ENCODE measurements around the gene SDHAF2.
A peak's percentile ranks its signal among the peaks of the same experiment; 100 is the strongest.
"Not testable (repeated sequence)": the region's sequence is repeated elsewhere in the genome, so short reads cannot be mapped to it uniquely, and the experiment has no call there.

The SDHAF2 gene

DNA sequence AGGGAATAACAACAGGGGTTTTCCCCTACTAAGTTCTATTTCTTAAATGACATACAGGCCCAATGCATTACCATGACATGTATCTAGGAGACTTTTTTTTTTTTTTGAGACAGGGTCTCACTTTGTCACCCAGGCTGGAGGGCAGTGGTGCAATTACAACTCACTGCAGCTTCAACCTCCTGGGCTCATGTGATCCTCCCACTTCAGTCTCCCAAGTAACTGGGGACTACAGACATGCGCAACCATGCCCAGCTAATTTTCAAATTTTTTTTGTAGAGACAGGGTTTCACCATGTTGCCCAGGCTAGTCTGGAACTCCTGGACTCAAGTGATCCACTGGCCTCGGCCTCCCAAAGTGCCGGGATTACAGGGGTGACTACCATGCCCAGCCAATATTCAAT lies 7.7 kb upstream of the SDHAF2 start:
- no peaks in the 10 kb centered on the region for H3K27me3 ChIP-seq (ENCODE audit: insufficient read depth, low read depth)
- H3K4me3 ChIP-seq (IDR thresholded peaks at IDR 0.05; ENCODE audit: insufficient read depth, low read depth, low read length) = no peak overlapping the region
- no peak overlapping the region for H3K9ac ChIP-seq
- TF ChIP-seq CTCF (conservative IDR thresholded peaks at IDR 0.05; ENCODE audit: low read depth, low read length) = no peak
- H3K79me2 ChIP-seq (ENCODE audit: insufficient read depth, low read depth) = peaks cover 47% of the 10 kb centered on the region
- no peak overlapping the region for H2AFZ ChIP-seq (ENCODE audit: low read depth)
- H3K27ac ChIP-seq = no peak overlapping the region
- no peak overlapping the region for H3K4me2 ChIP-seq
- peaks cover 6% of the 10 kb centered on the region; the same call in 1 of the 2 replicates for H3K36me3 ChIP-seq (ENCODE audit: insufficient read depth)
- H3K4me1 ChIP-seq (ENCODE audit: low read depth, poor library complexity, severe bottlenecking) = peaks cover 5% of the 10 kb centered on the region
- no peaks in the 10 kb centered on the region for H4K20me1 ChIP-seq (ENCODE audit: insufficient read depth)

DNA sequence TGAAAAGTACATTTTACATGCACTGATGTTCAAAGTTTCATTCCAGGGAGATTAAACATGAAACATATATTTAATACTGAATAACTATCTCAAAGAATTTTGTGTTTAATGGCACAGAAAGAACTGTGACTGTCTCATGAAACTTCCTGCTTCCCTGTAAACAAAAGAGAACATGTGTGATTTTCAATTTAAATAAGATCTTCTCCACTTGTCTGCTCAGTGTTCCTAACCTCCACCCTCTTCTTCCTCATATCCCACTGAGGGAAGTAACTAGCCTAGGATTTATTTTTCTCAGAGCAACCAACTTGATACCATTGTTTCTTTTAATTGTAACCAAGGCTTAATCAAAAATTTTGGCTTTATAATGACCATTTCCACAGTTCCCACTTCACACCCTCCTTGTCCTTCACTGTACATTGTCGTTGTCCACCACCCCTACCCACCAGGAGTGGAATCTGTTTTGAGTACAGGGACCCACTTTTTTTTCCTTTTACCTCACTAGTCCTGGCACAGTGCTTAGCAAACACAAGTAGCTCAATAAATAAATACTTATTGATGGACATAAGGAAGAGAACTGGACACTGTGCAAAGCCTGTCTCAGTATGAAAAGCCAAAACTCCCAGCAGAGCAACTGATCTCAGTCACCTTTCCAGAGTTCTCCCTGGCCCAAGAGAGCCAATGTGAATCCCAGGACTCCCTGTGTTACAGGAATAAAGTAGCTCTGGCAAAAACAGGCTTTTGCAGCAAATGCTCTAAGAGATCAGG lies 4.4 kb upstream of the SDHAF2 start:
- H3K4me2 ChIP-seq = no peak overlapping the region
- no peak overlapping the region for H3K9ac ChIP-seq
- no peaks in the 10 kb centered on the region for H3K27me3 ChIP-seq (ENCODE audit: insufficient read depth, low read depth)
- no peak overlapping the region for H3K4me3 ChIP-seq (IDR thresholded peaks at IDR 0.05; ENCODE audit: insufficient read depth, low read depth, low read length)
- H3K4me1 ChIP-seq (ENCODE audit: low read depth, poor library complexity, severe bottlenecking) = peaks cover 15% of the 10 kb centered on the region
- H3K27ac ChIP-seq = no peak overlapping the region
- H4K20me1 ChIP-seq (ENCODE audit: insufficient read depth) = no peaks in the 10 kb centered on the region
- H3K36me3 ChIP-seq (ENCODE audit: insufficient read depth) = peaks cover 17% of the 10 kb centered on the region; the same call in 1 of the 2 replicates
- H3K79me2 ChIP-seq (ENCODE audit: insufficient read depth, low read depth) = peaks cover 73% of the 10 kb centered on the region
- TF ChIP-seq CTCF (conservative IDR thresholded peaks at IDR 0.05; ENCODE audit: low read depth, low read length) = no peak
- H2AFZ ChIP-seq (ENCODE audit: low read depth) = no peak overlapping the region

DNA sequence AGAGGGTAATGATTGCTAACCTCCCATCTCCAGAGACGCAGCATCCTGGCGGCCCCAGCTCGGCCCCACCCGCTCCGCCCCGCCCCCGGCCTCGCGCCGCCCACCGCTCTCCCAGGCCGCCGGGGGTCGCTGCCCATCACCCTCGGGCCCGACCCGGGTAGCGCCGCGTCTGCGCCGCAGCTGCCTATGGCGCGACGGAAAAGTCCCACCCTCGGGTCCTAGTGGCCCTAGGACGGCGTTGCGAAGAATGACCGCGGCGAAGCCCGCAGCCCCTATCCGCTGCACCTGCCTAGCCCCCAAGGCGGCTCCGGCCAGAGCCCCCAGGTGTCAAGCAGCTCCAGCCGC lies 606 bp upstream of the SDHAF2 start:
- H4K20me1 ChIP-seq (ENCODE audit: insufficient read depth) = no peaks in the 10 kb centered on the region
- H3K79me2 ChIP-seq (ENCODE audit: insufficient read depth, low read depth) = peaks cover 77% of the 10 kb centered on the region
- H2AFZ ChIP-seq (ENCODE audit: low read depth) = peak overlapping the region; percentile 32; the same call in 1 of the 2 replicates
- no peak for TF ChIP-seq CTCF (conservative IDR thresholded peaks at IDR 0.05; ENCODE audit: low read depth, low read length)
- H3K4me1 ChIP-seq (ENCODE audit: low read depth, poor library complexity, severe bottlenecking) = peaks cover 17% of the 10 kb centered on the region
- H3K9ac ChIP-seq = peak overlapping the region; percentile 99
- H3K27me3 ChIP-seq (ENCODE audit: insufficient read depth, low read depth) = no peaks in the 10 kb centered on the region
- peaks cover 15% of the 10 kb centered on the region; the same call in 1 of the 2 replicates for H3K36me3 ChIP-seq (ENCODE audit: insufficient read depth)
- peak overlapping the region; percentile 96 for H3K4me2 ChIP-seq
- peak overlapping the region; percentile 94 for H3K27ac ChIP-seq
- H3K4me3 ChIP-seq (IDR thresholded peaks at IDR 0.05; ENCODE audit: insufficient read depth, low read depth, low read length) = no peak overlapping the region

DNA sequence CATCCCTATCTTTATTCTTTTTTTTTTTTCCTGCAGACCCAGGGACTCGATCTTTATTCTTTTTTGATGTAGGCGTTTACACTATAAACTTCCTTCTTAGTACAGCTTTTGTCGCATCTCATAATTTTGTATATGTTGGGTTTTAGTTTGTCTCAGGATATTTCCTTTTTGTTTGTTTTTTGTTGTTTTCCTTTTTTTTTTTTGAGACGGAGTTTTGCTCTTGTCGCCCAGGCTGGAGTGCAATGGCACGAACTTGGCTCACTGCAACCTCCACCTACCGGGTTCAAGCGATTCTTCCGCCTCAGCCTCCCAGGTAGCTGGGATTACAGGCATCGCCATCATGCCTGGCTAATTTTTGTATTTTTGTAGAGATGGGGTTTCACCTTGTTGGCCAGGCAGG lies 915 bp downstream of the SDHAF2 start:
- Histone ChIP-seq H3K79me2 (ENCODE audit: insufficient read depth, low read depth) (peaks cover 80% of the 10 kb centered on the region), H3K9ac (peak overlapping the region; percentile 99), H3K36me3 (ENCODE audit: insufficient read depth) (peaks cover 15% of the 10 kb centered on the region; the same call in 1 of the 2 replicates), H3K4me2 (peak overlapping the region; percentile 90), H3K27ac (peak overlapping the region; percentile 94; the same call in 1 of the 2 replicates), H3K4me1 (ENCODE audit: low read depth, poor library complexity, severe bottlenecking) (peaks cover 17% of the 10 kb centered on the region)
- not testable (repeated sequence) for H2AFZ ChIP-seq (ENCODE audit: low read depth); H3K4me3 ChIP-seq (IDR thresholded peaks at IDR 0.05; ENCODE audit: insufficient read depth, low read depth, low read length); H4K20me1 ChIP-seq (ENCODE audit: insufficient read depth); H3K27me3 ChIP-seq (ENCODE audit: insufficient read depth, low read depth)

DNA sequence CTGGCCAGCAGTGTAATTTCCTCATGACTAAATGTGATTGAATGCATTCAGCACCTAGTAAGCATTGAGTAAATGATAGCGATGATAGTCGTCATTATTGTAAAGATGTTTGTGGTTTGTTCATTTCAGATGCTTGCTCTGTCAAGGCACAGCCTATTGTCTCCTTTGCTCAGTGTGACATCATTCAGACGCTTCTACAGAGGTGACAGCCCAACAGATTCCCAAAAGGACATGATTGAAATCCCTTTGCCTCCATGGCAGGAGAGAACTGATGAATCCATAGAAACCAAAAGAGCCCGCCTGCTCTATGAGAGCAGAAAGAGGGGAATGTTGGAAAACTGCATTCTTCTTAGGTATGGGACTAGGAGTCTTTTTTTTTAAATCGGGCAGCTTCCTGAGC lies 7.6 kb downstream of the SDHAF2 start:
- H3K36me3 ChIP-seq (ENCODE audit: insufficient read depth) = peaks cover 11% of the 10 kb centered on the region; the same call in 1 of the 2 replicates
- no peak overlapping the region for H2AFZ ChIP-seq (ENCODE audit: low read depth)
- no peaks in the 10 kb centered on the region for H3K4me1 ChIP-seq (ENCODE audit: low read depth, poor library complexity, severe bottlenecking)
- no peaks in the 10 kb centered on the region for H3K27me3 ChIP-seq (ENCODE audit: insufficient read depth, low read depth)
- H3K27ac ChIP-seq = no peak overlapping the region
- peaks cover 48% of the 10 kb centered on the region; the same call in 1 of the 2 replicates for H3K79me2 ChIP-seq (ENCODE audit: insufficient read depth, low read depth)
- H3K4me2 ChIP-seq = no peak overlapping the region
- H3K9ac ChIP-seq = no peak overlapping the region
- H4K20me1 ChIP-seq (ENCODE audit: insufficient read depth) = no peaks in the 10 kb centered on the region
- TF ChIP-seq CTCF (conservative IDR thresholded peaks at IDR 0.05; ENCODE audit: low read depth, low read length) = no peak
- H3K4me3 ChIP-seq (IDR thresholded peaks at IDR 0.05; ENCODE audit: insufficient read depth, low read depth, low read length) = no peak overlapping the region
